ENCODE data around the gene TSEN54. TPM values are rescaled to one million over a fixed set of nuclear protein-coding genes. Genes with fewer than 3 reads are reported as not detected.

The TSEN54 gene
- total RNA-seq, 1 experiment from 2014 or later = 87.3 TPM

GRCh38 chr17:75502072-75502720 is 14.1 kb upstream of the TSEN54 start:
- no peak overlapping the region; the same call in 1 of the 2 replicates for H3K27ac ChIP-seq (ENCODE audit: low read depth, low read length)
- DNase-seq (ENCODE audit: low read depth, low spot score) = no peak
- POLR2A ChIA-PET = no interaction called here
- no peaks in the 10 kb centered on the region for H3K27me3 ChIP-seq (ENCODE audit: insufficient read depth, low read length)
- H2AFZ ChIP-seq (ENCODE audit: low read depth, low read length, poor library complexity, severe bottlenecking) = no peak overlapping the region
- H3K9ac ChIP-seq (ENCODE audit: low read length) = no peak overlapping the region
- RAD21 ChIA-PET (ENCODE audit: low non-redundant PET in 1 of 2, low total read pairs in 2 of 2, uncharacterized antibody in 2 of 2, unreplicated experiment in 2 of 2) = no interaction called here
- no peaks in the 10 kb centered on the region for H4K20me1 ChIP-seq (ENCODE audit: insufficient read depth)
- H3K9me2 ChIP-seq (ENCODE audit: insufficient read depth) = no peaks in the 10 kb centered on the region
- peaks cover 22% of the 10 kb centered on the region in 2 experiments; a peak in 3 of 4 replicates for H3K36me3 ChIP-seq (ENCODE audit: control insufficient read depth in 1 of 2, insufficient read depth in 2 of 2, low read length in 2 of 2)
- no TSS peak for BruUV-seq (replicated peaks)
- CTCF ChIA-PET = interaction anchor here (0.6 to 1.5 kb wide), 4 partner anchors 14 to 99 kb away, joined by 3 to 7 read pairs (median 4); partner anchors contain the start of gene TSEN54
- no peak for TF ChIP-seq JUND (IDR thresholded peaks at IDR 0.05)
- TF ChIP-seq CBX3 (IDR thresholded peaks at IDR 0.05; ENCODE audit: low read depth) = no peak
- no peak overlapping the region for H3K4me3 ChIP-seq (replicated peaks in 1 of 2; ENCODE audit: low read depth in 1 of 2, low read length in 2 of 2)
- H3K4me1 ChIP-seq (ENCODE audit: control insufficient read depth in 1 of 2, insufficient read depth in 2 of 2, low read length in 2 of 2) = no peaks in the 10 kb centered on the region
- no peak for ATAC-seq
- no peaks in the 10 kb centered on the region for H3K9me3 ChIP-seq (ENCODE audit: control insufficient read depth in 1 of 2, insufficient read depth in 1 of 2, low read depth in 1 of 2, low read length in 2 of 2)
- no peaks in the 10 kb centered on the region for H3K79me2 ChIP-seq (ENCODE audit: insufficient read depth, low read length)
- no peak overlapping the region for H3K4me2 ChIP-seq (ENCODE audit: low read length)
- intact Hi-C loops (cut with micrococcal nuclease) = no loop called here

- ATAC-seq (no peak), DNase-seq (ENCODE audit: low read depth, low spot score) (no peak)
- Histone ChIP-seq H3K4me1 (ENCODE audit: control insufficient read depth in 1 of 2, insufficient read depth in 2 of 2, low read length in 2 of 2) (no peaks in the 10 kb centered on the region), H3K9me3 (ENCODE audit: control insufficient read depth in 1 of 2, insufficient read depth in 1 of 2, low read depth in 1 of 2, low read length in 2 of 2) (no peaks in the 10 kb centered on the region), H3K79me2 (ENCODE audit: insufficient read depth, low read length) (no peaks in the 10 kb centered on the region), H3K9ac (ENCODE audit: low read length) (no peak overlapping the region), H3K4me3 (replicated peaks in 1 of 2; ENCODE audit: low read depth in 1 of 2, low read length in 2 of 2) (no peak overlapping the region), H3K27me3 (ENCODE audit: insufficient read depth, low read length) (no peaks in the 10 kb centered on the region), H4K20me1 (ENCODE audit: insufficient read depth) (no peaks in the 10 kb centered on the region), H3K4me2 (ENCODE audit: low read length) (no peak overlapping the region), H3K36me3 (ENCODE audit: control insufficient read depth in 1 of 2, insufficient read depth in 2 of 2, low read length in 2 of 2) (peaks cover 22 to 27% of the 10 kb centered on the region in 2 experiments; a peak in 3 of 4 replicates), H3K27ac (ENCODE audit: low read depth, low read length) (no peak overlapping the region), H3K9me2 (ENCODE audit: insufficient read depth) (no peaks in the 10 kb centered on the region), H2AFZ (ENCODE audit: low read depth, low read length, poor library complexity, severe bottlenecking) (no peak overlapping the region)
- intact Hi-C loops (cut with micrococcal nuclease) = no loop called here
- 0 out of 2 replicates have a peak, but pooled peaks have one; percentile 9 for TF ChIP-seq ZFX (IDR thresholded peaks at IDR 0.05)
- no peak for TF ChIP-seq YY1 (IDR thresholded peaks at IDR 0.05; ENCODE audit: extremely low read depth, insufficient replicate concordance, low read depth, low read length)
- CTCF ChIA-PET = interaction anchor here (0.6 to 1.5 kb wide), 6 partner anchors 14 to 130 kb away, joined by 3 to 7 read pairs (median 3); partner anchors contain the start of genes SMIM5 and TSEN54
- BruUV-seq (replicated peaks) = no TSS peak
- POLR2A ChIA-PET = interaction anchor here (0.6 to 0.8 kb wide), 3 partner anchors 9 to 418 kb away, joined by 3 to 4 read pairs (median 3); a partner anchor contains a TSS
- RAD21 ChIA-PET (ENCODE audit: low non-redundant PET in 1 of 2, low total read pairs in 2 of 2, uncharacterized antibody in 2 of 2, unreplicated experiment in 2 of 2) = no interaction called here
These were observed 13.5 kb upstream of the TSEN54 start for GRCh38 chr17:75502721-75503329.
